ENCODE measurements around the gene DGLUCY. TPM values are rescaled to one million over a fixed set of nuclear protein-coding genes. Genes with fewer than 3 reads are reported as not detected.

DGLUCY gene
- total and polyA plus RNA-seq, 2 of the 8 experiments (the other 6 are each of a cell fraction or from before 2014, with no cell fraction given) = 24.9 to 31.8 TPM

GRCh38 chr14:91190853-91191252 is 77.0 kb downstream of the DGLUCY start:
- no peak overlapping the region for H3K56ac ChIP-seq (replicated peaks; ENCODE audit: insufficient read length, low read depth, low read length)
- no peak overlapping the region for H4K91ac ChIP-seq (replicated peaks; ENCODE audit: insufficient read length, low read length)
- no peak overlapping the region for H3K4ac ChIP-seq (replicated peaks; ENCODE audit: insufficient read length, low read depth, low read length)
- no peak overlapping the region for H3K18ac ChIP-seq (ENCODE audit: extremely low read depth, low read length)
- H3K9me3 ChIP-seq (ENCODE audit: insufficient read depth in 2 of 2, low read depth in 1 of 2, low read length in 1 of 2) = no peaks in the 10 kb centered on the region
- DNase-seq (ENCODE audit: low read depth in 1 of 2, low spot score in 2 of 2) (no peak), FAIRE-seq (no peak)
- H3K9ac ChIP-seq (replicated peaks in 1 of 4; ENCODE audit: extremely low read depth in 1 of 4, low read depth in 3 of 4, low read length in 3 of 4) = no peak overlapping the region
- no peak overlapping the region for H3K14ac ChIP-seq (ENCODE audit: insufficient read length)
- H3K27me3 ChIP-seq (replicated peaks in 1 of 4; ENCODE audit: control insufficient read depth in 3 of 4, extremely low read depth in 1 of 4, insufficient read depth in 3 of 4, low read length in 3 of 4) = no peaks in the 10 kb centered on the region
- no peak overlapping the region for H2BK12ac ChIP-seq (ENCODE audit: low read depth, low read length)
- no peak overlapping the region; the same call in 1 of the 2 replicates for H2BK5ac ChIP-seq (ENCODE audit: low read depth, low read length)
- no peak overlapping the region for H3K23ac ChIP-seq (ENCODE audit: insufficient read length)
- H2AK5ac ChIP-seq (ENCODE audit: low read depth, low read length) = no peak overlapping the region
- H2BK20ac ChIP-seq (ENCODE audit: low read length) = no peak overlapping the region
- no peak overlapping the region for H4K5ac ChIP-seq (ENCODE audit: insufficient read length, low read depth, low read length)
- CTCF ChIA-PET (ENCODE audit: partially characterized antibody) = interaction anchor here (1.1 kb wide), 1 partner anchor 14 kb away, joined by 3 read pairs; no protein-coding TSS in a partner anchor
- 95% methylated on average over 9 of the region's 9 CpGs; no CpG with 5 or more reads in 1 of the 2 experiments for WGBS, 2 experiments (ENCODE audit: extremely low coverage in 1 of 2, insufficient coverage in 1 of 2, insufficient read length in 1 of 2, insufficient replicate concordance in 2 of 2, low coverage in 1 of 2, low lambda C conversion rate in 2 of 2, missing lambda C conversion rate in 1 of 2)
- no peak overlapping the region for H3K27ac ChIP-seq (ENCODE audit: low read depth, low read length)
- H4K8ac ChIP-seq (ENCODE audit: extremely low read depth, insufficient read depth, low read length) = no peak overlapping the region
- no peaks in the 10 kb centered on the region for H3K23me2 ChIP-seq (ENCODE audit: low read depth, low read length)
- POLR2A ChIA-PET (ENCODE audit: partially characterized antibody) = no interaction called here
- no peak overlapping the region for H2AFZ ChIP-seq (ENCODE audit: low read length)
- no peaks in the 10 kb centered on the region for H4K20me1 ChIP-seq (replicated peaks in 1 of 2; ENCODE audit: control insufficient read depth in 1 of 2, insufficient read depth in 2 of 2, low read length in 2 of 2)
- no peak overlapping the region for H2BK15ac ChIP-seq (ENCODE audit: low read length)
- no peak overlapping the region for H3K4me3 ChIP-seq (ENCODE audit: extremely low read depth in 1 of 4, insufficient read depth in 2 of 4, low read depth in 3 of 4, low read length in 4 of 4)
- H3K79me2 ChIP-seq (ENCODE audit: control insufficient read depth in 1 of 2, insufficient read depth in 2 of 2, low read length in 2 of 2) = no peaks in the 10 kb centered on the region
- H3K36me3 ChIP-seq (ENCODE audit: control insufficient read depth in 2 of 4, insufficient read depth in 4 of 4, low read length in 3 of 4) = peaks cover 2 to 17% (median 6%) of the 10 kb centered on the region in 4 experiments; a peak in 5 of 8 replicates
- H3K79me1 ChIP-seq (ENCODE audit: low read depth, low read length) = no peaks in the 10 kb centered on the region
- no peaks in the 10 kb centered on the region; a peak in 1 of 7 replicates for H3K4me1 ChIP-seq (replicated peaks in 1 of 4; ENCODE audit: control insufficient read depth in 3 of 4, insufficient read depth in 4 of 4, low read length in 3 of 4)
- no peak overlapping the region for H2BK120ac ChIP-seq (replicated peaks; ENCODE audit: low read depth, low read length)
- H3K4me2 ChIP-seq (ENCODE audit: insufficient read depth in 1 of 2, low read depth in 2 of 2, low read length in 2 of 2) = no peak overlapping the region
- TF ChIP-seq SIRT6 (IDR thresholded peaks at IDR 0.05; ENCODE audit: low read length) = no peak
- TF ChIP-seq TAF7 (optimal IDR thresholded peaks at IDR 0.05; ENCODE audit: borderline replicate concordance, low read depth, low read length) = no peak
- TF ChIP-seq ZNF274 (IDR thresholded peaks at IDR 0.05; ENCODE audit: borderline replicate concordance, extremely low read depth, low read length) = no peak
- no peak for TF ChIP-seq TBP (IDR thresholded peaks at IDR 0.05; ENCODE audit: low read depth, low read length)
- TF ChIP-seq USF2 (IDR thresholded peaks at IDR 0.05; ENCODE audit: low read length) = no peak
- TF ChIP-seq E2F6 (IDR thresholded peaks at IDR 0.05) = no peak
- TF ChIP-seq POU5F1 (IDR thresholded peaks at IDR 0.05; ENCODE audit: low read depth, low read length) = no peak
- TF ChIP-seq MAX (IDR thresholded peaks at IDR 0.05) = no peak
- TF ChIP-seq CHD2 (IDR thresholded peaks at IDR 0.05; ENCODE audit: low read length) = no peak
- no peak for TF ChIP-seq CTCF (IDR thresholded peaks at IDR 0.05; ENCODE audit: control extremely low read depth in 1 of 3, insufficient read depth in 1 of 3, low read depth in 1 of 3, low read length in 3 of 3)
